Muscle layer of colon (tissue), 2 donors: ENCODE results near the gene NHSL1.

Experiments used
- H3K27ac ChIP-seq: one replicate; pipeline ENCODE4 v1.7.0; 2013; ENCODE audit warnings: low read depth, mild to moderate bottlenecking, low read length, moderate library complexity
- H3K27me3 ChIP-seq, 2 donors: one replicate each; pipeline ENCODE4 v1.7.0; 2013; ENCODE audit warnings: low read length in 2 of 2, mild to moderate bottlenecking in 2 of 2; ENCODE audit not compliant: insufficient read depth in 2 of 2, control insufficient read depth in 1 of 2
- H3K36me3 ChIP-seq: one replicate; pipeline ENCODE4 v1.7.0; 2013; ENCODE audit warnings: mild to moderate bottlenecking, low read length; ENCODE audit not compliant: insufficient read depth
- H3K4me1 ChIP-seq: one replicate; pipeline ENCODE4 v1.7.0; 2013; ENCODE audit warnings: mild to moderate bottlenecking, low read length; ENCODE audit not compliant: insufficient read depth
- H3K4me3 ChIP-seq, 2 donors: one replicate each; pipeline ENCODE4 v1.7.0; 2013; ENCODE audit warnings: low read length in 2 of 2, low read depth in 1 of 2, mild to moderate bottlenecking in 1 of 2, moderate library complexity in 1 of 2
- H3K9ac ChIP-seq: one replicate; pipeline ENCODE4 v1.7.0; 2013; ENCODE audit warnings: low read length
- H3K9me3 ChIP-seq: one replicate; pipeline ENCODE4 v1.7.0; 2013; ENCODE audit warnings: mild to moderate bottlenecking, low read length
- donor health status: abdominal sarcoma.
- donor health status: Adenocarcinoma of cecum.

NHSL1 gene

DNA sequence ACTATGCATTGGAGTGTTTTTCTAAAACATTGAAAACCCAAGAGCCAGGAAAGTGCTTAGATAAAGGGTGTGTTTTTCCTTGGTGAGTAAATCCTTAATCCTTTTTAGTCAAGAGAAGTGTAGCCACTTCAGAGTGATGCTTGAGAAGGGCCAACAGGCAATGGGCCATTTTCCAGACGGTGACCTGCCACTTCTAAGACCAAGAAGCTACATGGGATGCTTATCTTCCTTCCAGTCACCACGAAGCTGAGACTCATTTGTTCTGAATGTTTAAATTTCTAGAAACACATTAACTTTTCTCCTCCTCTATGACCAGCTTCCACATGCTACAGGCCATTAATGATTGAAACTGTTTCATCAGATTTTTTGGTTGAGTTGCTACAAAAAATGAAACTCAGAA is 34.4 kb upstream of the NHSL1 start:
- Histone ChIP-seq H3K27ac (no peak overlapping the region), H3K9ac (no peak overlapping the region), H3K27me3 (no peaks in the 10 kb centered on the region), H3K4me1 (peaks cover 19% of the 10 kb centered on the region), H3K36me3 (no peaks in the 10 kb centered on the region), H3K9me3 (no peaks in the 10 kb centered on the region), H3K4me3 (no peak overlapping the region)

DNA sequence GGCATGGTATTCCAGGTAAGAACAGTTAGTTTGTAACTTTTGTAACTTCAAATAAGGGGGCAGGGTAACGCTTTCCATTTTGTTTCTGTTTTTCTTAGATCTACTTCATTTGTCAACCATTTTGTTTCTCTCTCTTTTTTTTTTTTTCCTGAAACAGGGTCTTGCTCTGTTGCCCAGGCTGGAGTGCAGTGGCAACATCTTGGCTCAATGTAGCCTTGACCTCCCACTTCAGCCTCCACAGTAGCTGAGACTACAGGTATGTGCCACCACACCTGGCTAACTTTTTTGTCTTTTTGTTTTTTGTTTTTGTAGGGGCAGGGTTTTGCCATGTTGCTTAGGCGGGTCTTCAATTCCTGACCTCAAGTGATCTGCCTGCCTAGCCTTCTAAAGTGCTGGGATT is 32.1 kb upstream of the NHSL1 start:
- H3K4me1 ChIP-seq = peaks cover 18% of the 10 kb centered on the region
- H3K27me3 ChIP-seq = no peaks in the 10 kb centered on the region
- H3K36me3 ChIP-seq = no peaks in the 10 kb centered on the region
- no peak overlapping the region for H3K27ac ChIP-seq
- H3K9me3 ChIP-seq = no peaks in the 10 kb centered on the region
- no peak overlapping the region for H3K9ac ChIP-seq
- no peak overlapping the region for H3K4me3 ChIP-seq

DNA sequence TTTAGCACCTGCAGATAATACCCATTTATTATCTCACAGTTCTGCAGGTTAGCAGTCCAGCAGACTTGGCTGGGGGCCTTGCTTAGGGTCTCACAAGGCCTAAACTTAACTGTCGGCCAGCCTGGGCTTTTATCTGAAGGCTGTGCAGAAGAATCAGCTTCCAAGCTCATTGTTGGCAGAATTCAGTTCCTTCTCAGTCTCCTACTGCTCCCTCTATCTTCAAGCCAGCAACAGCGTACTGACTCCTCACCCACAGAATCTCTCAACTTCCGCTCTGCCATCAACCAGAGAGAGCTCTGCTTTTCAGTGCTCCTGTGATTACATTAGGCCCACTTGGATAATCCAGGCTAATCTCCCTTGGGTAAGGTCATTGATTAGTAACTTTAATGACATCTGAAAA is 30.2 kb upstream of the NHSL1 start:
- no peaks in the 10 kb centered on the region for H3K36me3 ChIP-seq

DNA sequence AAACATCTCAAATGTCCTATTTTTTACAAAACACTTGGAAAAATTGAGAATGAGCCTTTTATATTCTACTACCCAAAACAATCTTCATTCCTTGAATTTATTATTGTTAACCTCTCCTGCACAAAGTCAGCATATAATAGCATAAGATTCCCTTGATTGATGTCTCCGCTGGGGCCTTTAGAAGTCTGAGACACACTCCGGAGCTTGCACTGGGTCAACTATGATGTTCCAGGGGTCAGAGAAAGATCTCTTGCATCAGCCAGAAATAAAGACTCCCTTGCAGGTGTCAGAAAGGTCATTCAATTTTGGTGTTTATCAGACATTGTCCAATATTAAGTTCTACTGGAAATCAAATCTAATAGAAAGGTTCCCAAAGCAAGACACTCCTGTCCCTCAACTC is 29.7 kb upstream of the NHSL1 start:
- Histone ChIP-seq H3K4me3 (no peak overlapping the region), H3K27ac (no peak overlapping the region), H3K27me3 (no peaks in the 10 kb centered on the region), H3K9me3 (no peaks in the 10 kb centered on the region), H3K36me3 (no peaks in the 10 kb centered on the region), H3K4me1 (peaks cover 18% of the 10 kb centered on the region), H3K9ac (no peak overlapping the region)

More for the DNA sequence above, 30.2 kb upstream of the NHSL1 start:
- Histone ChIP-seq H3K9me3 (no peaks in the 10 kb centered on the region), H3K4me1 (peaks cover 13% of the 10 kb centered on the region), H3K27me3 (no peaks in the 10 kb centered on the region), H3K27ac (no peak overlapping the region), H3K4me3 (no peak overlapping the region), H3K9ac (no peak overlapping the region)

DNA sequence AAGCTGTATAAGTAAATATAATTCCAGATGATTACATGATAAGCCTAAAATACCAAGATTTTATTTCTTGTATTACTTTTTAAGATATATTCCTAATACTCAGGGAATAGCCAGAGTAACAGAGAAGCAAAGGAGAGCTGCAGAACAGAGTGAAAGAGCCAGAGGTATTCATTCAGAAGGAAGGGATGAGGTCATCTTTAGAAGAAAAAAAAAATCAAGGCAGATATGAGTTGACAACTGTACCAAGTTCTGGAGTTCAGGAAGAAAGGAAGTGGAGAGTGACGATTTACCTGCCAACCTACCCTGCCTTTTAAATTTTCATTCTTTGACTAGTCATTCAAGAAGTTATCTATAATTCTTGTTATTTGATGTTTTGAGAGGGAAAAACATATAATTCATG is 28.8 kb upstream of the NHSL1 start:
- Histone ChIP-seq H3K36me3 (no peaks in the 10 kb centered on the region), H3K4me3 (no peak overlapping the region), H3K27me3 (no peaks in the 10 kb centered on the region), H3K9ac (no peak overlapping the region), H3K9me3 (no peaks in the 10 kb centered on the region), H3K4me1 (peaks cover 20% of the 10 kb centered on the region), H3K27ac (no peak overlapping the region)

DNA sequence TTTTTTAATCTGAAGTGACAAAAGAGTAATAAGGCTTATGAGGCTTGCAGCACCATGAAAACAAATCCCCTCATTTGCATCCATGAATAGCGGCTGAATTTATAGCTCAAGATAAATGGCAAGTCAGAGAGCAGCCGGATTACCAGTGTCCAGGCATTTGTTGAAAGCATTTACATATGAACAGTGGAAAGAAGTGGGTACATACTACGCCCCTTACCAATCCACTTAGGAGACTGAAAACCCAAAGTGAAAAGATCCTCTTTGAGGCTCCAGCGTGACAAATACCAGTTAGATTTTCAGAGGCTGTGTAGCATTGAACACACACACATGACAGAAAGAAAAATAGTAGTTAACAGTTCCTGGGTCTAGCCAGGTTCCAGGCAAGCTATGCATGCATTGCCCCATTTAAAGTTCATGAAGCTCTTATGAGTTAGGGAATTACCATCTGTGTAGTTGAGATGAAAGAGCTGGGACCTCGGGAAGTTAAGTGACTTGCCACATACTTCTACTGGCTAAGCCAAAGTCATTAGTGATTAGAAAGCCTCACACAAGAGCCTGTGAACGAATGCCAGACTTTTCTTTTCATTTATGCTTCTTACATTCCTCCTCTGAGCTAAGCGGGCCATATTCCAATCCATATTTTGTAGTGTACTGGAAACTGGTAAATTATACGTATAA is 28.3 kb upstream of the NHSL1 start:
- Histone ChIP-seq H3K36me3 (no peaks in the 10 kb centered on the region), H3K9me3 (no peaks in the 10 kb centered on the region), H3K9ac (no peak overlapping the region), H3K4me3 (no peak overlapping the region), H3K27me3 (no peaks in the 10 kb centered on the region), H3K4me1 (peaks cover 20% of the 10 kb centered on the region), H3K27ac (no peak overlapping the region)

DNA sequence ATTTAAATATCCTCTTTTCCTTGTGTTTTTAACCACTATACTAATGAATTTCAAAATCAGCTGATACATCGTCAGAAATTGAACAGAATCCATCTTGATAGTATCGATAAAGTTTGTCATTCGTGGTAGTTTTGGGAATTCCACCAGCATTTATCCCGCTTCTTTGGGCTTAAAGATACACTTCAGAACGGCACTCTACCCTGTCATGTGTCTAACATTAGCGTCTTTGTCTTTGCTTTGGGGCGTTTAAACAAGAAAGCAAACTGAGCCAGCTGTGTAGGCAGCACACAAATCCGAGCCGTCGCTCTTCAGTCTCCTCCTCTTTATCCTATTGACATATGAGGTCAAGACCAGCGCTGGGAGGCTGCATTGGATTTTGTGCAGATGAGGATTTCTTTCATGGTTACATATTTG is 27.5 kb upstream of the NHSL1 start:
- Histone ChIP-seq H3K4me1 (peaks cover 20% of the 10 kb centered on the region), H3K4me3 (no peak overlapping the region), H3K9ac (no peak overlapping the region), H3K27me3 (no peaks in the 10 kb centered on the region), H3K36me3 (no peaks in the 10 kb centered on the region), H3K9me3 (no peaks in the 10 kb centered on the region), H3K27ac (no peak overlapping the region)

DNA sequence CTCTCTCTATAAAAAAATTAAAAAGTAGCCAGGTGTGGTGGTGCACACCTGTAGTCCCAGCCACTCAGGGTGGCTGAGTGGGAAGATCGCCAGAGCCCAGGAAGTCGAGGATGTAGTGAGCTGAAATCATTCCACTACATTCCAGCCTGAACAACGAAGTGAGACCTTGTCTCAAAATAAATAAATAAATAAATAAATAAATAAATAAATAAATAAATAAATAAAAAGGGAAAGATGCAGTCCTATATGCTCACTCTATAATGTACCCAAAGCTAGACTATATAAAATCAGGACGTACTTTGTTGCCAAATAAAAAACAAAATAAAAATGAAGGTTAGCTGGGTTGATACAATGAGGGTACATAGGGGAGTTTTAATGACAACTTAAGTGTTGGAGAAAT is 26.1 kb upstream of the NHSL1 start:
- Histone ChIP-seq H3K9me3 (no peaks in the 10 kb centered on the region), H3K36me3 (no peaks in the 10 kb centered on the region), H3K4me1 (peaks cover 20% of the 10 kb centered on the region), H3K27ac (no peak overlapping the region), H3K9ac (no peak overlapping the region), H3K4me3 (no peak overlapping the region), H3K27me3 (no peaks in the 10 kb centered on the region)

DNA sequence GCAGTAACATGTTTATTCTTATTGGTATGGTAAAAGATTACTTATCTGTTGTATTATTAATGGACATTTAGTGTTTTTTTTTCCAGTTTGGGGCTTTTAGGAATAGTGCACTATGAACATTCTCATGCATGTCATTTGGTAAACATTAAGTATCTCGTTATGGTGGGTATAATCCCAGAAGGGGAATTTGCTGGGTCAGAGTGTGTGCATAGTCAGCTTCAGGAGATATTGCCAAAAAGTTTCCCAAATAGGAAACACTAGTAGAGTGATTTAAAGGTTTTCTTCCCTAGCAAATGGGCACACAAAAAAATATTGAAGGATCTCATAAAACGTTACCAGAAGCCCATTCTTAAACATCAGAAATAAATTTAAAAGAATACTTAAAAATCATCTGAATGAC is 25.2 kb upstream of the NHSL1 start:
- H3K9ac ChIP-seq = no peak overlapping the region
- peaks cover 20% of the 10 kb centered on the region for H3K4me1 ChIP-seq
- H3K9me3 ChIP-seq = no peaks in the 10 kb centered on the region
- no peaks in the 10 kb centered on the region for H3K27me3 ChIP-seq
- H3K36me3 ChIP-seq = no peaks in the 10 kb centered on the region
- no peak overlapping the region for H3K27ac ChIP-seq
- no peak overlapping the region for H3K4me3 ChIP-seq

DNA sequence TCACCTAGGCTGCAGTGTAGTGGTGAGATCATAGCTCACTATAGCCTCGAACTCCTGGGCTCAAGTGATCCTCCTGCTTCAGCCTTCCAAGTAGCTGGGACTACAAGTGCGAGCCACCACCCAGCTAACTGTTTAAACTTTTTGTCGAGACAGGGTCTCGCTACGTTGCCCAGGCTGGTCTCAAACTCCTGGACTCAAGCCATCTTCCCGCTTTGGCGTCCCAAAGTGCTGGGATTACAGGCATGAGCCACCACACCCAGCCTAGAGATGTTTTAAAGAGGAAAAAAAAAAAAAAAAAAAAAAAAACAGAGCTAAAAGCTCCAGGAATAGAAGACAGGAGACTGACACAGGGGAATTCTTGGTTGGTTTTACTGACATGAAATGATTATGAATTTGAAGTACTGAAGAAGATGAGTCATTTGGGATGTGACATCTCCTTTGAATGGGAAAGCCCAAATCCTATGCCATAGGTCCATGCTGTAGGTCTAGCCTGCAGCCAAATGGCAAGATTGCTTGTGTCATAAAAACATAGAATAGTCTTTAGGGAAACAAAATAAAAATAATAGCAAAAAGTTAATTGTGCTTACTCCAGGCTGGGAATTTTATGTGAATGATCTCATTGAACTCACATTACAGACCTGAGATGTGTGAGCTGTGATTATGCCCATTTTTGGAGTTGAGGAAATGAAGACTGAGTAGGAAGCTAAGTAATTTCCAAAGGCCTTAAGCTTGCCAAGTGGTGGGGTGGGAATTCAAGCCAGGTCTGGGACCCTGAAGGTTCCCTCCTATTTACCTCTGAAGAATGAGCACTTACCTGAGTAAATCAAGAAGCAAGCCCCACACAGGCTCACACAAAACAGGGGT is 24.3 kb upstream of the NHSL1 start:
- H3K36me3 ChIP-seq = no peaks in the 10 kb centered on the region
- H3K27ac ChIP-seq = no peak overlapping the region
- peaks cover 20% of the 10 kb centered on the region for H3K4me1 ChIP-seq
- H3K9ac ChIP-seq = no peak overlapping the region
- H3K4me3 ChIP-seq = no peak overlapping the region
- H3K9me3 ChIP-seq = no peaks in the 10 kb centered on the region
- no peaks in the 10 kb centered on the region for H3K27me3 ChIP-seq

DNA sequence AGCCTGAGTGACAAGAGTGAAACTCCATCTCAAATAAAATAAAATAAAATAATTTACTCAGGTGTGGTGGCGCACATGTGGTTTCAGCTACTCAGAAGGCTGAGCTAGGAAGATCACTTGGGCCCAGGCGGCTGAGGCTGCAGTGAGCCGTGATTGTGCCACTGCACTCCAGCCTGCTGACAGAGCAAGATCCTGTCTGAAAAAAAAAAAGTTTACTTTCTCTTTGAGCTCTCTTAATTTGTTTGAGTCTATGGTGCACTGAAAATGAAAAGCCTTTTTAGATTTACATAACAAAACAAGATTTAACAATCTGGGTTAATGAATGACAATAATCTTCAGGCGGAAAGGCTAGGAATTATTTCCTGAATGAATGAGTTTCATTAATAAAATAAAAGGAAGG is 23.3 kb upstream of the NHSL1 start:
- H3K9ac ChIP-seq = no peak overlapping the region
- H3K4me1 ChIP-seq = peaks cover 17% of the 10 kb centered on the region
- H3K27ac ChIP-seq = no peak overlapping the region
- no peaks in the 10 kb centered on the region for H3K27me3 ChIP-seq
- H3K9me3 ChIP-seq = no peaks in the 10 kb centered on the region
- H3K4me3 ChIP-seq = no peak overlapping the region
- H3K36me3 ChIP-seq = no peaks in the 10 kb centered on the region

DNA sequence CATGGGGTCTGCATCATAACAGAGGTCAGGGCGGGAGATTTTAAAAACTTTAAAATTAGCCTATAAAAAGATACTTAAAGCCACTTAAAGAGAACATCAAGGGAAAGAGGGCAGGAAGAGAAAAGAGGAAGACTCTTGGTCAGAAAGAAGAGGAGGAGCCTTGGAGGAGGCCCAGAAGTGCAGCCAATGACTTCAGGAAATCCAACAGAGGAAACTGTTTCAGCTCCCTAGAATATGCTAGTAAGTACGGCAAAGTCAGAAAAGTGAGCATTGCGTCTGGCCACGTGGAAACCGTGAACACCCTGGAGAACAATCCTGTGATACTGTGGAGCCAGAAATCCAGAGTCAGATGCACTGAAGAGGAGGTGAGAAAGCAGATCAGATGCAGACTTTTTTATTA is 22.5 kb upstream of the NHSL1 start:
- Histone ChIP-seq H3K4me1 (peaks cover 13% of the 10 kb centered on the region), H3K27me3 (no peaks in the 10 kb centered on the region), H3K4me3 (no peak overlapping the region), H3K9ac (no peak overlapping the region), H3K9me3 (no peaks in the 10 kb centered on the region), H3K36me3 (no peaks in the 10 kb centered on the region), H3K27ac (no peak overlapping the region)
